Kidney epithelial cell (primary cell): ENCODE results near the gene STK10. TPM values are rescaled to one million over a fixed set of nuclear protein-coding genes. Genes with fewer than 3 reads are reported as not detected.

Experiments
- DNase-seq: peaks from one replicate; pipeline ENCODE4 v3.0.0-alpha.2; 2010; ENCODE audit warnings: low read depth
- H3K27me3 ChIP-seq: 2 replicates; pipeline ENCODE4 v1.6.0; 2011; ENCODE audit warnings: low read length; ENCODE audit not compliant: control insufficient read depth, insufficient read depth
- H3K36me3 ChIP-seq: 2 replicates; pipeline ENCODE4 v1.5.1; 2011; ENCODE audit warnings: low read length; ENCODE audit not compliant: control insufficient read depth, insufficient read depth
- H3K4me3 ChIP-seq: 2 replicates; pipeline ENCODE4 v1.5.1; 2011; ENCODE audit warnings: low read depth, mild to moderate bottlenecking, control low read depth, low read length
- CTCF ChIP-seq: IDR thresholded peaks from 2 replicates; pipeline ENCODE4 v1.5.1; 2011; ENCODE audit warnings: mild to moderate bottlenecking, moderate library complexity, low read length, control low read depth, inconsistent platforms; ENCODE audit not compliant: insufficient read depth, poor library complexity, severe bottlenecking
- total RNA-seq: library from RNA; depleted of rRNA; stranded (reverse); fragments of >200 nt; gene quantifications from 2 replicates; pipeline ENCODE4 v1.2.3, GENCODE V29; 2015

Gene STK10
- total RNA-seq, 1 donor from 2014 or later: 24.7 TPM

GRCh38 chr5:172074896-172075295, 113.1 kb downstream of the STK10 start:
- Histone ChIP-seq H3K36me3 (no peaks in the 10 kb centered on the region), H3K4me3 (no peak overlapping the region), H3K27me3 (no peaks in the 10 kb centered on the region)
- DNase-seq: no peak
- TF ChIP-seq CTCF: no peak

- DNase-seq: no peak
- H3K4me3 ChIP-seq: no peak overlapping the region
- TF ChIP-seq CTCF: no peak
- no peaks in the 10 kb centered on the region for H3K27me3 ChIP-seq
- no peaks in the 10 kb centered on the region for H3K36me3 ChIP-seq
Observed at GRCh38 chr5:172071309-172071875, 116.6 kb downstream of the STK10 start.

- TF ChIP-seq CTCF: no peak
- Histone ChIP-seq H3K4me3 (no peak overlapping the region), H3K27me3 (no peaks in the 10 kb centered on the region), H3K36me3 (peaks cover 4% of the 10 kb centered on the region)
- no peak for DNase-seq
Observed at GRCh38 chr5:172065431-172066065, 122.5 kb downstream of the STK10 start.

GRCh38 chr5:172064766-172065165, 123.3 kb downstream of the STK10 start:
- peaks cover 4% of the 10 kb centered on the region for H3K36me3 ChIP-seq

GRCh38 chr5:172064358-172064757, 123.7 kb downstream of the STK10 start:
- TF ChIP-seq CTCF: no peak
- no peak overlapping the region for H3K4me3 ChIP-seq
- peaks cover 4% of the 10 kb centered on the region for H3K36me3 ChIP-seq
- no peak for DNase-seq
- H3K27me3 ChIP-seq: no peaks in the 10 kb centered on the region

More at GRCh38 chr5:172064766-172065165, 123.3 kb downstream of the STK10 start:
- no peak overlapping the region for H3K4me3 ChIP-seq
- H3K27me3 ChIP-seq: no peaks in the 10 kb centered on the region
- no peak for DNase-seq
- TF ChIP-seq CTCF: no peak
